Measurements from ENCODE around the gene MRPS7. TPM values are rescaled to one million over a fixed set of nuclear protein-coding genes. Genes with fewer than 3 reads are reported as not detected.
A peak's percentile ranks its signal among the peaks of the same experiment; 100 is the strongest.

Gene MRPS7
- total and polyA plus RNA-seq, 9 of the 15 experiments (the other 6 are each of a cell fraction or from before 2014, with no cell fraction given) = 107 to 244 (median 132) TPM

DNA sequence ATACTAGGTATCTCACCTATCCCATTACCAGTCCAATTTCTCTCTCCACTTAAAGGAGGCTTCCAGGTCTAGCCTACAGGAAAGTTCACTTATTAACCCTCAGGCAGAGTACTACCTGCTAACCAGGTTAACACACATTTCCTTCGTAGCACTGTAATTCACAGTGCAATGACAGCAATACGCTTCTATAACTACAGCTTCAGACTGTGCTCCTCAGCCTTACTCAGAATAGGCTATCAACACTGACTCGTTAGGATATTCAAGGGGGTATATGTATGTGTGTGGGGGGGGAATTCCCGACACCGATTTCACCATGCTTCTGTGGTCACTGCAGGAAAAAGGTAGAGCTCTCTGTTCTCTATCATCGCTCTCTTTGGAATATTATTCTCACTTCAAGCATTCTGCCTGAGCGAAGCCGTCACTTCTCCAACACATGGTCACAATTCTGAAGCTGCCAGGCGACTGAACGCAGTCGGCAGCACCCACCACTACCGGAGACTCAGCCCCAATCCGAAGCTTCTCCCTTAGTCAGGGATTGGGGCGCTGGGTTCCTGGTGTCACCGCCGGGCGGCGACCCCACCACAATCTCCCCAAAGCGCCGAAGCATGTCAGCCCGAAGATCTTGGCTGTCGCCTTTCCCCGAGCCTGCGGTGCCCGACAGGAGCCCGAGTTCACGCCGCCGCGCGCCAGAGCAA, 891 bp upstream of the MRPS7 start:
- H4K20me1 ChIP-seq (replicated peaks; ENCODE audit: control insufficient read depth, insufficient read depth, low read length) = no peaks in the 10 kb centered on the region
- H3K4me2 ChIP-seq (ENCODE audit: insufficient read depth, low read length) = peak overlapping the region; percentile 100
- H3K36me3 ChIP-seq (ENCODE audit: control insufficient read depth, insufficient read depth, low read length) = peaks cover 43% of the 10 kb centered on the region; the same call in 2 of the 3 replicates
- peak overlapping the region; percentile 94 to 100 for H3K9ac ChIP-seq (ENCODE audit: insufficient read depth in 1 of 2, low read depth in 2 of 2, low read length in 2 of 2)
- ChIA-PET POLR2A (interaction anchor here (0.6 to 6.3 kb wide), 27 partner anchors 10 to 1121 kb away, joined by 3 to 85 read pairs (median 4); partner anchors contain the start of genes GRB2, MIF4GD, NUP85 and SLC25A19), CTCF (ENCODE audit: low intra/inter-chr PET ratio) (interaction anchor here (0.6 to 2.0 kb wide), 3 partner anchors 20 to 214 kb away, joined by 3 to 4 read pairs (median 3); partner anchors contain the start of gene KCTD2)
- peaks cover 69% of the 10 kb centered on the region for H3K79me2 ChIP-seq (ENCODE audit: control insufficient read depth, insufficient read depth, low read length)
- FAIRE-seq (no peak), DNase-seq (ENCODE audit: extremely low read depth in 1 of 4, low spot score in 3 of 4) (no peak), ATAC-seq (peak; percentile 65)
- BruUV-seq (replicated peaks) = TSS peak; percentile 78
- H3K27ac ChIP-seq (ENCODE audit: extremely low read depth, low read depth, low read length) = peak overlapping the region; percentile 93
- no peaks in the 10 kb centered on the region for H3K9me1 ChIP-seq (ENCODE audit: control insufficient read depth, insufficient read depth, low read length)
- peak overlapping the region; percentile 91 for H3K4me3 ChIP-seq
- WGBS (ENCODE audit: insufficient coverage, low coverage, missing lambda C conversion rate) = under 1% methylated on average over 26 of the region's 31 CpGs
- intact Hi-C loops (cut with micrococcal nuclease) = loop anchor here (2.0 kb wide), 1 partner anchor 20 kb away; no protein-coding TSS in a partner anchor
- peak overlapping the region; percentile 89 for H2AFZ ChIP-seq (ENCODE audit: low read depth, low read length)
- H3K27me3 ChIP-seq (ENCODE audit: control insufficient read depth in 2 of 2, insufficient read depth in 2 of 2, low read length in 2 of 2) = no peaks in the 10 kb centered on the region
- H3K9me3 ChIP-seq (replicated peaks; ENCODE audit: control insufficient read depth, insufficient read depth, low read depth, low read length) = no peaks in the 10 kb centered on the region
- in situ Hi-C loops (cut with MboI) = loop anchor here (10.0 kb wide), 1 partner anchor 154 kb away; no protein-coding TSS in a partner anchor
- H3K4me1 ChIP-seq (replicated peaks in 1 of 2; ENCODE audit: control insufficient read depth in 2 of 2, insufficient read depth in 2 of 2, low read length in 2 of 2) = peaks cover 20 to 22% of the 10 kb centered on the region in 2 experiments; a peak in 4 of 5 replicates
- TF ChIP-seq ZC3H4 (CRISPR knock-in tag; IDR thresholded peaks at IDR 0.05; ENCODE audit: borderline replicate concordance) (0 out of 2 replicates have a peak, but pooled peaks have one; percentile 3), SIN3A (IDR thresholded peaks at IDR 0.05; ENCODE audit: borderline replicate concordance in 2 of 2, control insufficient read depth in 1 of 2, low read depth in 2 of 2, low read length in 2 of 2) (0 out of 4 replicates have a peak, but pooled peaks of 1 of the 2 experiments have one; percentile 68), ETV6 (IDR thresholded peaks at IDR 0.05; ENCODE audit: borderline replicate concordance in 1 of 2, low read depth in 2 of 2, low read length in 1 of 2) (no peak), ETV6 (CRISPR knock-in tag; IDR thresholded peaks at IDR 0.05; ENCODE audit: borderline replicate concordance) (0 out of 2 replicates have a peak, but pooled peaks have one; percentile 21)
- TF ChIP-seq, protein P1, sequence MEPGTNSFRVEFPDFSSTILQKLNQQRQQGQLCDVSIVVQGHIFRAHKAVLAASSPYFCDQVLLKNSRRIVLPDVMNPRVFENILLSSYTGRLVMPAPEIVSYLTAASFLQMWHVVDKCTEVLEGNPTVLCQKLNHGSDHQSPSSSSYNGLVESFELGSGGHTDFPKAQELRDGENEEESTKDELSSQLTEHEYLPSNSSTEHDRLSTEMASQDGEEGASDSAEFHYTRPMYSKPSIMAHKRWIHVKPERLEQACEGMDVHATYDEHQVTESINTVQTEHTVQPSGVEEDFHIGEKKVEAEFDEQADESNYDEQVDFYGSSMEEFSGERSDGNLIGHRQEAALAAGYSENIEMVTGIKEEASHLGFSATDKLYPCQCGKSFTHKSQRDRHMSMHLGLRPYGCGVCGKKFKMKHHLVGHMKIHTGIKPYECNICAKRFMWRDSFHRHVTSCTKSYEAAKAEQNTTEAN (CRISPR knock-in tag; IDR thresholded peaks at IDR 0.05) = 0 out of 2 replicates have a peak, but pooled peaks have one; percentile 59
- TF ChIP-seq, protein P2, sequence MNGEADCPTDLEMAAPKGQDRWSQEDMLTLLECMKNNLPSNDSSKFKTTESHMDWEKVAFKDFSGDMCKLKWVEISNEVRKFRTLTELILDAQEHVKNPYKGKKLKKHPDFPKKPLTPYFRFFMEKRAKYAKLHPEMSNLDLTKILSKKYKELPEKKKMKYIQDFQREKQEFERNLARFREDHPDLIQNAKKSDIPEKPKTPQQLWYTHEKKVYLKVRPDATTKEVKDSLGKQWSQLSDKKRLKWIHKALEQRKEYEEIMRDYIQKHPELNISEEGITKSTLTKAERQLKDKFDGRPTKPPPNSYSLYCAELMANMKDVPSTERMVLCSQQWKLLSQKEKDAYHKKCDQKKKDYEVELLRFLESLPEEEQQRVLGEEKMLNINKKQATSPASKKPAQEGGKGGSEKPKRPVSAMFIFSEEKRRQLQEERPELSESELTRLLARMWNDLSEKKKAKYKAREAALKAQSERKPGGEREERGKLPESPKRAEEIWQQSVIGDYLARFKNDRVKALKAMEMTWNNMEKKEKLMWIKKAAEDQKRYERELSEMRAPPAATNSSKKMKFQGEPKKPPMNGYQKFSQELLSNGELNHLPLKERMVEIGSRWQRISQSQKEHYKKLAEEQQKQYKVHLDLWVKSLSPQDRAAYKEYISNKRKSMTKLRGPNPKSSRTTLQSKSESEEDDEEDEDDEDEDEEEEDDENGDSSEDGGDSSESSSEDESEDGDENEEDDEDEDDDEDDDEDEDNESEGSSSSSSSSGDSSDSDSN (IDR thresholded peaks at IDR 0.05; ENCODE audit: borderline replicate concordance in 1 of 2, low read depth in 2 of 2, low read length in 2 of 2) = peak in 1 of 2 experiments; percentile 41; a peak in 1 of 4 replicates
- TF ChIP-seq, protein P3, sequence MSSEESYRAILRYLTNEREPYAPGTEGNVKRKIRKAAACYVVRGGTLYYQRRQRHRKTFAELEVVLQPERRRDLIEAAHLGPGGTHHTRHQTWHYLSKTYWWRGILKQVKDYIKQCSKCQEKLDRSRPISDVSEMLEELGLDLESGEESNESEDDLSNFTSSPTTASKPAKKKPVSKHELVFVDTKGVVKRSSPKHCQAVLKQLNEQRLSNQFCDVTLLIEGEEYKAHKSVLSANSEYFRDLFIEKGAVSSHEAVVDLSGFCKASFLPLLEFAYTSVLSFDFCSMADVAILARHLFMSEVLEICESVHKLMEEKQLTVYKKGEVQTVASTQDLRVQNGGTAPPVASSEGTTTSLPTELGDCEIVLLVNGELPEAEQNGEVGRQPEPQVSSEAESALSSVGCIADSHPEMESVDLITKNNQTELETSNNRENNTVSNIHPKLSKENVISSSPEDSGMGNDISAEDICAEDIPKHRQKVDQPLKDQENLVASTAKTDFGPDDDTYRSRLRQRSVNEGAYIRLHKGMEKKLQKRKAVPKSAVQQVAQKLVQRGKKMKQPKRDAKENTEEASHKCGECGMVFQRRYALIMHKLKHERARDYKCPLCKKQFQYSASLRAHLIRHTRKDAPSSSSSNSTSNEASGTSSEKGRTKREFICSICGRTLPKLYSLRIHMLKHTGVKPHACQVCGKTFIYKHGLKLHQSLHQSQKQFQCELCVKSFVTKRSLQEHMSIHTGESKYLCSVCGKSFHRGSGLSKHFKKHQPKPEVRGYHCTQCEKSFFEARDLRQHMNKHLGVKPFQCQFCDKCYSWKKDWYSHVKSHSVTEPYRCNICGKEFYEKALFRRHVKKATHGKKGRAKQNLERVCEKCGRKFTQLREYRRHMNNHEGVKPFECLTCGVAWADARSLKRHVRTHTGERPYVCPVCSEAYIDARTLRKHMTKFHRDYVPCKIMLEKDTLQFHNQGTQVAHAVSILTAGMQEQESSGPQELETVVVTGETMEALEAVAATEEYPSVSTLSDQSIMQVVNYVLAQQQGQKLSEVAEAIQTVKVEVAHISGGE (CRISPR knock-in tag; IDR thresholded peaks at IDR 0.05) = peak in 1 of 3 experiments; percentile 18; a peak in 1 of 6 replicates
- TF ChIP-seq, protein P4, sequence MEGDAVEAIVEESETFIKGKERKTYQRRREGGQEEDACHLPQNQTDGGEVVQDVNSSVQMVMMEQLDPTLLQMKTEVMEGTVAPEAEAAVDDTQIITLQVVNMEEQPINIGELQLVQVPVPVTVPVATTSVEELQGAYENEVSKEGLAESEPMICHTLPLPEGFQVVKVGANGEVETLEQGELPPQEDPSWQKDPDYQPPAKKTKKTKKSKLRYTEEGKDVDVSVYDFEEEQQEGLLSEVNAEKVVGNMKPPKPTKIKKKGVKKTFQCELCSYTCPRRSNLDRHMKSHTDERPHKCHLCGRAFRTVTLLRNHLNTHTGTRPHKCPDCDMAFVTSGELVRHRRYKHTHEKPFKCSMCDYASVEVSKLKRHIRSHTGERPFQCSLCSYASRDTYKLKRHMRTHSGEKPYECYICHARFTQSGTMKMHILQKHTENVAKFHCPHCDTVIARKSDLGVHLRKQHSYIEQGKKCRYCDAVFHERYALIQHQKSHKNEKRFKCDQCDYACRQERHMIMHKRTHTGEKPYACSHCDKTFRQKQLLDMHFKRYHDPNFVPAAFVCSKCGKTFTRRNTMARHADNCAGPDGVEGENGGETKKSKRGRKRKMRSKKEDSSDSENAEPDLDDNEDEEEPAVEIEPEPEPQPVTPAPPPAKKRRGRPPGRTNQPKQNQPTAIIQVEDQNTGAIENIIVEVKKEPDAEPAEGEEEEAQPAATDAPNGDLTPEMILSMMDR (IDR thresholded peaks at IDR 0.05 in 2 of 3, conservative IDR thresholded peaks at IDR 0.05 in 1 of 3; ENCODE audit: insufficient read depth in 2 of 3, low read depth in 1 of 3, low read length in 3 of 3) = peak in 2 of 3 experiments; percentile 16 to 18; a peak in 1 of 6 replicates

Data from K562 (cell line).